Endothelial cell of umbilical vein (primary cell): ENCODE results near the gene HOXC5. TPM values are rescaled to one million over a fixed set of nuclear protein-coding genes. Genes with fewer than 3 reads are reported as not detected.

Experiments
- BruUV-seq: library from RNA; stranded (reverse); fragments of 400-500 nt; replicated peaks from 2 replicates; lab custom pipeline; 2021; lab: Mats Ljungman, UMichigan
- CTCF ChIA-PET: fragments of 300-600, 350-600 bp; sonication (Branson Sonifier 250); formaldehyde crosslinking; loops from one replicate; lab custom pipeline; 2021; ENCODE audit warnings: antibody characterized with exemption, inconsistent platforms; lab: Charles Lee
- POLR2A ChIA-PET: fragments of 300-600, 350-600 bp; sonication (Branson Sonifier 250); formaldehyde crosslinking; loops from one replicate; lab custom pipeline; 2021; ENCODE audit warnings: antibody characterized with exemption, inconsistent platforms; lab: Charles Lee
- DNase-seq: peaks from one replicate; pipeline ENCODE4 v3.0.0-alpha.2; 2011; ENCODE audit warnings: low read depth, low spot score
- FAIRE-seq: peaks from 2 replicates; lab custom pipeline; 2011; peaks lifted over from hg19 to GRCh38; lab: Jason Lieb, UNC
- H2AFZ ChIP-seq: 2 replicates; pipeline ENCODE4 v1.6.0; 2012; ENCODE audit warnings: low read depth, low read length, control low read depth, inconsistent platforms
- H3K27ac ChIP-seq: 2 replicates; pipeline ENCODE4 v1.5.1; 2011; ENCODE audit warnings: low read depth, mild to moderate bottlenecking, control low read depth, low read length, moderate library complexity; ENCODE audit not compliant: insufficient read depth
- H3K27me3 ChIP-seq, 2 experiments: 2 replicates each; pipeline versions ENCODE4 v1.6.0 to v1.6.1; 2011; ENCODE audit warnings: low read length in 2 of 2, mixed read lengths in 1 of 2; ENCODE audit not compliant: control insufficient read depth in 2 of 2, insufficient read depth in 2 of 2
- H3K36me3 ChIP-seq, 2 experiments: 2 replicates in 1 of 2; 3 replicates in 1 of 2; pipeline ENCODE4 v1.5.1; 2011; ENCODE audit warnings: low read length in 2 of 2, mild to moderate bottlenecking in 1 of 2, moderate library complexity in 1 of 2; ENCODE audit not compliant: control insufficient read depth in 2 of 2, insufficient read depth in 2 of 2; ENCODE audit errors: extremely low read depth in 1 of 2
- H3K4me1 ChIP-seq: 3 replicates; pipeline ENCODE4 v1.5.1; 2011; ENCODE audit warnings: mild to moderate bottlenecking, low read length; ENCODE audit not compliant: control insufficient read depth, insufficient read depth; ENCODE audit errors: extremely low read depth
- H3K4me2 ChIP-seq: 2 replicates; pipeline ENCODE4 v1.6.1; 2011; ENCODE audit warnings: low read length, control low read depth, mixed read lengths; ENCODE audit not compliant: insufficient read depth
- H3K4me3 ChIP-seq, 3 experiments: fragments of 200-600 bp in 1 of 3; sonication (generic), shearing (Covaris generic) in 1 of 3; replicated peaks in 1 of 3; 2 replicates each; pipeline ENCODE4 v1.5.1; 2011 to 2016; ENCODE audit warnings: control low read depth in 3 of 3, low read length in 3 of 3, mild to moderate bottlenecking in 2 of 3, inconsistent platforms in 1 of 3, low read depth in 1 of 3, moderate library complexity in 1 of 3; ENCODE audit not compliant: insufficient read depth in 1 of 3
- H3K79me2 ChIP-seq: 2 replicates; pipeline ENCODE4 v1.6.0; 2012; ENCODE audit warnings: low read length, inconsistent platforms; ENCODE audit not compliant: control insufficient read depth, insufficient read depth
- H3K9ac ChIP-seq: replicated peaks from 2 replicates; pipeline ENCODE3; 2011; ENCODE audit warnings: low read length, control low read depth; ENCODE audit not compliant: insufficient read depth; ENCODE audit errors: extremely low read depth
- H3K9me1 ChIP-seq: replicated peaks from 3 replicates; pipeline ENCODE4 v1.6.0; 2011; ENCODE audit warnings: mild to moderate bottlenecking, low read length; ENCODE audit not compliant: control insufficient read depth, insufficient read depth; ENCODE audit errors: extremely low read depth
- H3K9me3 ChIP-seq: replicated peaks from 2 replicates; pipeline ENCODE4 v1.5.1; 2012; ENCODE audit warnings: low read length, inconsistent platforms; ENCODE audit not compliant: control insufficient read depth, insufficient read depth
- H4K20me1 ChIP-seq: replicated peaks from 2 replicates; pipeline ENCODE3; 2011; ENCODE audit warnings: mild to moderate bottlenecking, low read length; ENCODE audit not compliant: control insufficient read depth, insufficient read depth; ENCODE audit errors: extremely low read depth
- CTCF ChIP-seq, 2 donors: IDR thresholded peaks; 1 replicate in 1 of 2; 2 replicates in 1 of 2; pipeline ENCODE4 v1.5.1; 2011; ENCODE audit warnings: low read length in 2 of 2, mild to moderate bottlenecking in 2 of 2, moderate library complexity in 2 of 2, control low read depth in 1 of 2, inconsistent platforms in 1 of 2, low read depth in 1 of 2; ENCODE audit not compliant: insufficient read depth in 1 of 2; ENCODE audit errors: extremely low read depth in 1 of 2
- EZH2 ChIP-seq: IDR thresholded peaks from 2 replicates; pipeline ENCODE4 v1.6.1; 2012; ENCODE audit warnings: borderline replicate concordance, low read depth, mild to moderate bottlenecking, moderate library complexity, low read length, inconsistent platforms; ENCODE audit not compliant: severe bottlenecking
- FOS ChIP-seq: IDR thresholded peaks from 2 replicates; pipeline ENCODE4 v1.6.1; 2011; ENCODE audit warnings: mild to moderate bottlenecking, low read length, moderate library complexity, borderline replicate concordance; ENCODE audit not compliant: insufficient read depth
- GATA2 ChIP-seq: IDR thresholded peaks from 2 replicates; pipeline ENCODE4 v1.7.0; 2011; ENCODE audit warnings: low read depth, mild to moderate bottlenecking, moderate library complexity, mixed read lengths, low read length; ENCODE audit not compliant: insufficient read length, insufficient read depth
- JUN ChIP-seq: IDR thresholded peaks from 2 replicates; pipeline ENCODE4 v1.6.1; 2011; ENCODE audit warnings: borderline replicate concordance, low read depth; ENCODE audit not compliant: insufficient read length, insufficient read depth
- MAX ChIP-seq: IDR thresholded peaks from 2 replicates; pipeline ENCODE4 v1.6.1; 2011; ENCODE audit not compliant: insufficient read depth, insufficient read length
- MYC ChIP-seq: IDR thresholded peaks from one replicate; pipeline ENCODE4 v1.6.1; 2011; ENCODE audit warnings: mild to moderate bottlenecking, low read depth, low read length
- POLR2A ChIP-seq: IDR thresholded peaks from 2 replicates; pipeline ENCODE4 v1.6.1; 2012; ENCODE audit warnings: low read depth, mild to moderate bottlenecking, control low read depth, low read length
- POLR2AphosphoS5 ChIP-seq: IDR thresholded peaks from 2 replicates; pipeline ENCODE4 v1.6.1; 2012; ENCODE audit warnings: low read depth, mild to moderate bottlenecking, control low read depth, low read length, moderate library complexity; ENCODE audit not compliant: insufficient read depth
- dilution Hi-C: fragments of 300-500 bp; cut with MboI; formaldehyde crosslinking; loops from one replicate; pipeline ENCODE4 v1.15.0; 2019; ENCODE audit warnings: low sequenced_read_pairs; ENCODE audit not compliant: extremely low pct_ligation_motif_present
- intact Hi-C: fragments of 100-400 bp; cut with micrococcal nuclease; formaldehyde crosslinking; loops from one replicate; pipeline ENCODE4 v1.10.0; 2022
- polyA plus RNA-seq, 4 experiments: library from polyadenylated mRNA; depleted of rRNA in 3 of 4; stranded (reverse) in 3 of 4; unstranded in 1 of 4; fragments of >200 nt; gene quantifications; 2 replicates each; pipeline versions ENCODE4 v1.2.1 to v1.2.3, GENCODE V29; 2011 to 2012; ENCODE audit warnings: missing spikeins in 1 of 4
- total RNA-seq: library from RNA; stranded (reverse); gene quantifications from 2 replicates; pipeline ENCODE4 v1.2.3, GENCODE V29; 2021

Gene HOXC5
- total and polyA plus RNA-seq, 2 donors (not counting 3 experiments of a cell fraction or from before 2014, with no cell fraction given): not detected

- no peak for DNase-seq
- H3K9ac ChIP-seq: no peak overlapping the region
- no peaks in the 10 kb centered on the region for H3K36me3 ChIP-seq
- H3K79me2 ChIP-seq: no peaks in the 10 kb centered on the region
- no peak overlapping the region for H3K27ac ChIP-seq
- TF ChIP-seq MYC (no peak), GATA2 (no peak), POLR2A (no peak), CTCF (IDR thresholded peaks at IDR 0.05; ENCODE audit: extremely low read depth in 1 of 2, insufficient read depth in 1 of 2, low read depth in 1 of 2, low read length in 2 of 2) (no peak), EZH2 (no peak), POLR2AphosphoS5 (no peak), MAX (no peak), FOS (no peak), JUN (no peak)
- H3K4me3 ChIP-seq: no peak overlapping the region
- peaks cover 3% of the 10 kb centered on the region for H3K4me1 ChIP-seq
- BruUV-seq: no TSS peak
- POLR2A ChIA-PET: no interaction called here
- H3K27me3 ChIP-seq: peaks cover 81 to 91% of the 10 kb centered on the region in 2 experiments
- dilution Hi-C loops: no loop called here
- H2AFZ ChIP-seq: no peak overlapping the region
- no peaks in the 10 kb centered on the region for H4K20me1 ChIP-seq
- no peak for FAIRE-seq
- H3K9me3 ChIP-seq: no peaks in the 10 kb centered on the region
- H3K4me2 ChIP-seq: no peak overlapping the region
- no peaks in the 10 kb centered on the region for H3K9me1 ChIP-seq
- intact Hi-C loops: no loop called here
- CTCF ChIA-PET: interaction anchor here (0.6 to 17.0 kb wide), 6 partner anchors 10 to 191 kb away, joined by 5 to 616 read pairs (median 8); partner anchors contain the start of genes HOXC10, HOXC5 and SMUG1
These were observed 16.3 kb upstream of the HOXC5 start for GRCh38 chr12:54016478-54016964.
